A673 (cell line): ENCODE results near the gene SCIMP. TPM values are rescaled to one million over a fixed set of nuclear protein-coding genes. Genes with fewer than 3 reads are reported as not detected.
A peak's percentile ranks its signal among the peaks of the same experiment; 100 is the strongest.
"Not testable (repeated sequence)": the region's sequence is repeated elsewhere in the genome, so short reads cannot be mapped to it uniquely, and the experiment has no call there.

Experiments used
- BruUV-seq: library from RNA; stranded (reverse); fragments of 400-500 nt; replicated peaks from 2 replicates; lab custom pipeline; 2021; lab: Mats Ljungman, UMichigan
- CTCF ChIA-PET: fragments of 300-600 bp; sonication (Branson Sonifier 250); formaldehyde crosslinking; loops from one replicate; lab custom pipeline; 2022; ENCODE audit warnings: antibody characterized with exemption; lab: Charles Lee
- POLR2A ChIA-PET: fragments of 300-600 bp; sonication (Branson Sonifier 250); formaldehyde crosslinking; loops from one replicate; lab custom pipeline; 2022; ENCODE audit warnings: antibody characterized with exemption; ENCODE audit not compliant: low non-redundant PET; lab: Charles Lee
- DNase-seq: peaks from one replicate; pipeline ENCODE4 v3.0.0-alpha.2; 2015; ENCODE audit warnings: low spot score
- H3K27ac ChIP-seq: fragments of 200-600 bp; sonication (generic); 2 replicates; pipeline ENCODE4 v1.5.1; 2016; ENCODE audit warnings: mixed run types, low read depth, mild to moderate bottlenecking, mixed read lengths, antibody characterized with exemption, low read length; ENCODE audit not compliant: poor library complexity, severe bottlenecking
- H3K27me3 ChIP-seq: fragments of 200-600 bp; sonication (generic); replicated peaks from 2 replicates; pipeline ENCODE4 v1.6.1; 2017; ENCODE audit warnings: mixed run types, low read depth, mild to moderate bottlenecking, mixed read lengths, antibody characterized with exemption, low read length; ENCODE audit not compliant: insufficient read depth, poor library complexity
- H3K36me3 ChIP-seq: fragments of 200-600 bp; sonication (generic); 2 replicates; pipeline ENCODE4 v1.6.1; 2016; ENCODE audit warnings: mixed run types, mild to moderate bottlenecking, mixed read lengths, antibody characterized with exemption, low read length; ENCODE audit not compliant: insufficient read depth, poor library complexity, severe bottlenecking
- H3K4me1 ChIP-seq: fragments of 200-600 bp; sonication (generic); 2 replicates; pipeline ENCODE4 v1.6.1; 2017; ENCODE audit warnings: mixed run types, mild to moderate bottlenecking, mixed read lengths, antibody characterized with exemption, low read length; ENCODE audit not compliant: insufficient read depth, poor library complexity, severe bottlenecking
- H3K4me3 ChIP-seq: fragments of 200-600 bp; sonication (generic); 2 replicates; pipeline ENCODE4 v1.5.1; 2016; ENCODE audit warnings: low read depth, mixed run types, mild to moderate bottlenecking, mixed read lengths, low read length; ENCODE audit not compliant: poor library complexity, severe bottlenecking
- H3K9me3 ChIP-seq: fragments of 200-600 bp; sonication (generic); 2 replicates; pipeline ENCODE4 v1.6.1; 2016; ENCODE audit warnings: mixed run types, low read depth, mild to moderate bottlenecking, mixed read lengths, antibody characterized with exemption, low read length; ENCODE audit not compliant: poor library complexity, severe bottlenecking
- CTCF ChIP-seq: fragments of 300-800, 200-600 bp; sonication (generic); conservative IDR thresholded peaks from 2 replicates; pipeline ENCODE4 v1.5.1; 2017; ENCODE audit warnings: low read depth, mild to moderate bottlenecking, antibody characterized with exemption, low read length, moderate library complexity, mixed read lengths
- EZH2 ChIP-seq: fragments of 200-600 bp; sonication (generic); IDR thresholded peaks from 2 replicates; pipeline ENCODE4 v1.6.1; 2017; ENCODE audit warnings: borderline replicate concordance, low read depth, mild to moderate bottlenecking, mixed read lengths, antibody characterized with exemption, low read length; ENCODE audit not compliant: poor library complexity, severe bottlenecking
- intact Hi-C: fragments of 100-400 bp; cut with micrococcal nuclease; formaldehyde crosslinking; loops from one replicate; pipeline ENCODE4 v1.10.0; 2022; ENCODE audit not compliant: unreplicated experiment
- total RNA-seq: library from RNA; stranded (reverse); gene quantifications from 2 replicates; pipeline ENCODE4 v1.2.3, GENCODE V29; 2021

The SCIMP gene
- total RNA-seq, 1 experiment from 2014 or later, result not detected

GRCh38 chr17:5165791-5166564 is 68.7 kb downstream of the SCIMP start:
- H3K9me3 ChIP-seq, H3K36me3 ChIP-seq, H3K4me3 ChIP-seq, DNase-seq, H3K27me3 ChIP-seq, CTCF ChIA-PET, H3K4me1 ChIP-seq, H3K27ac ChIP-seq, BruUV-seq, POLR2A ChIA-PET, intact Hi-C loops: not testable (repeated sequence)

GRCh38 chr17:5164436-5164835 is 70.2 kb downstream of the SCIMP start:
- Histone ChIP-seq H3K4me1 (no peaks in the 10 kb centered on the region), H3K27ac (no peak overlapping the region), H3K4me3 (no peak overlapping the region), H3K9me3 (no peaks in the 10 kb centered on the region), H3K36me3 (no peaks in the 10 kb centered on the region), H3K27me3 (no peaks in the 10 kb centered on the region)
- DNase-seq, result peak; percentile 43
- POLR2A ChIA-PET, result no interaction called here
- BruUV-seq, result no TSS peak
- TF ChIP-seq CTCF, result no peak
- no peak for TF ChIP-seq EZH2
- intact Hi-C loops, result no loop called here
- CTCF ChIA-PET, result no interaction called here

- BruUV-seq, intact Hi-C loops, H3K27ac ChIP-seq, DNase-seq, CTCF ChIA-PET, H3K4me1 ChIP-seq, H3K27me3 ChIP-seq, H3K36me3 ChIP-seq, H3K9me3 ChIP-seq, POLR2A ChIA-PET, H3K4me3 ChIP-seq: not testable (repeated sequence)
Observed at GRCh38 chr17:5161793-5162192, 72.9 kb downstream of the SCIMP start.

GRCh38 chr17:5160702-5161101 is 74.0 kb downstream of the SCIMP start:
- H3K27ac ChIP-seq, H3K27me3 ChIP-seq, DNase-seq, H3K4me1 ChIP-seq, POLR2A ChIA-PET, intact Hi-C loops, H3K4me3 ChIP-seq, H3K9me3 ChIP-seq, BruUV-seq, CTCF ChIA-PET, H3K36me3 ChIP-seq: not testable (repeated sequence)

Other genes with a start within 250 kb of the SCIMP start
- 16.3 and 24.8 TPM in 2 replicates for gene CAMTA2, start 247.2 kb downstream of the SCIMP start, total RNA-seq
- gene INCA1, start 237.3 kb downstream of the SCIMP start, total RNA-seq, result 0.62 and 0.72 TPM in 2 replicates
- 92.6 and 95.9 TPM in 2 replicates for gene KIF1C, start 236.9 kb downstream of the SCIMP start, total RNA-seq
- not detected in 2 replicates for gene SLC52A1, start 199.4 kb downstream of the SCIMP start, total RNA-seq
- 8.4 and 8.9 TPM in 2 replicates for gene ZFP3, start 156.4 kb downstream of the SCIMP start, total RNA-seq
- 28.1 and 31.6 TPM in 2 replicates for gene ZNF232, start 123.0 kb downstream of the SCIMP start, total RNA-seq
- 0.07 and 0.24 TPM in 2 replicates for gene USP6, start 118.8 kb downstream of the SCIMP start, total RNA-seq
- 20.7 and 21.9 TPM in 2 replicates for gene ZNF594, start 43.0 kb downstream of the SCIMP start, total RNA-seq
- gene RABEP1, start 47.4 kb upstream of the SCIMP start, total RNA-seq, result 71.3 and 89.0 TPM in 2 replicates
- 122 and 132 TPM in 2 replicates for gene NUP88, start 184.8 kb upstream of the SCIMP start, total RNA-seq
- gene RPAIN, start 185.3 kb upstream of the SCIMP start, total RNA-seq, result 120 and 123 TPM in 2 replicates
- gene C1QBP, start 204.3 kb upstream of the SCIMP start, total RNA-seq, result 457 and 458 TPM in 2 replicates
- gene DHX33, start 234.1 kb upstream of the SCIMP start, total RNA-seq, result 47.0 and 47.4 TPM in 2 replicates